ENCODE results near the gene USB1.

USB1 gene, protein sequence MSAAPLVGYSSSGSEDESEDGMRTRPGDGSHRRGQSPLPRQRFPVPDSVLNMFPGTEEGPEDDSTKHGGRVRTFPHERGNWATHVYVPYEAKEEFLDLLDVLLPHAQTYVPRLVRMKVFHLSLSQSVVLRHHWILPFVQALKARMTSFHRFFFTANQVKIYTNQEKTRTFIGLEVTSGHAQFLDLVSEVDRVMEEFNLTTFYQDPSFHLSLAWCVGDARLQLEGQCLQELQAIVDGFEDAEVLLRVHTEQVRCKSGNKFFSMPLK

DNA sequence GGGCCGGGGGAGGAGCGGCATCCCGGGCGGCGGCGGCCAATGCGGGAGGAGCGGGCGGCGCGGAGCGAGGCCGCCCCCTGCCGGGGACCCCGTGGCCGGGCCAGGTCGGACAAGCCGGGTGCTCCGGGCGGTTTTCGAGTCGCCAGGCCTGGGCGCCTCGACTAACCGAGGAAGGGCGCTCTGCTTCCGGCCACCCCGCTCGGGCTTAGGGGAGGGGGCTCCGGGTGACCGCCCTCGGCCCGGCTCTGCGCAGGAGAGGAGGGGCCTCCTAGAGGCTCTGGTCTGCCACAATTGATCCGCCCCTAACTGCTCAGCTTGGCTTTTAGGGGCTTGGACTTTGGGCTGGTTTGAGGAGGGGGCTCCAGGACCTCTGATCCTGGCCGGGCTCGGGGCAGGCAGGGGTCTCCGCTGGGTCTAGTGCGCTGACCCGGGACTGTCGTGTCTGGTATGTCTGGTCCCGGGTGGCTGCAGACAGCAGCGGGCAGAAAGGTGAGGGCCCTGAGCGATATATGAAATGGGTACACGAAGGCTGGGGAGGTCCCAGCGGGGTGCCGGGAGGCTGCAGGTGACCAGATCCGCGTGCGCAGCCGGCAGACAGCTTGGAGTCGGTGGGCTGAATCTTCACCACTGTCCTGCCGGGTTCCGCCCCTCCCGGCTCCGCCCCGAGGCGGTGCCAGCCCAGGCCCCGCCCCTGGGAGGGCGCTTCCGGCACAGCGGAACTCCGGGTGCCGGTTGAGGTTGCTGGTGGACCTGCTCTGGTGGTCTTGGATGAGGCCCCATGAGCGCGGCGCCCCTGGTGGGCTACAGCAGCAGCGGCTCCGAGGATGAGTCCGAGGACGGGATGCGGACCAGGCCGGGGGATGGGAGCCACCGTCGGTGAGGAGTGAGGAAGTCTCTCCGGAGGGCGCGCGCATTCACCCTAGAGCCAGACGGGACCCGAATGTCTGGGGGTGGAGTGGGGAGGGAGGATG is at the start of gene USB1:
TSS of gene USB1 (plus strand) at position 702 of the 971 bp plus-strand sequence. CDS start at position 779, 77 bp downstream.
- peak; percentile 36 for DNase-seq

DNA sequence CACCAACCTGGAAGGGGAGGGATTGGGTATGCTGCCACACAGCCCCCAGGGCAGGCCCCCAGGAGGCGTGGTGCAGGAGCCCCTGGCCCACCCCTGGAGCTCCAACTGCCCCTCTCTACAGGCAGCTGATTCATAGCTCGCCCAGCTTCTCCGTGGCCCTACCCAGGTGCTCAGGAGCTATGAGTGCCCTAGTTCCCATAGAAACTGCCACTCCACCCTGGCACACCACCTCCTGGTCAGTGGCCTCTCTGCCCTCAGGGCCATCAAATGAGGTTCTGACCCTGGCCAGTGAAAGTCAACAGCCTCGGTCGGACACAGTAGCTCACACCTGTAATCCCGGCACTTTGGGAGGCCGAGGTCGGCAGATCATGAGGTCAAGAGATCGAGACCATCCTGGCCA is 48.3 kb upstream of the USB1 start:
- no peak for DNase-seq

DNA sequence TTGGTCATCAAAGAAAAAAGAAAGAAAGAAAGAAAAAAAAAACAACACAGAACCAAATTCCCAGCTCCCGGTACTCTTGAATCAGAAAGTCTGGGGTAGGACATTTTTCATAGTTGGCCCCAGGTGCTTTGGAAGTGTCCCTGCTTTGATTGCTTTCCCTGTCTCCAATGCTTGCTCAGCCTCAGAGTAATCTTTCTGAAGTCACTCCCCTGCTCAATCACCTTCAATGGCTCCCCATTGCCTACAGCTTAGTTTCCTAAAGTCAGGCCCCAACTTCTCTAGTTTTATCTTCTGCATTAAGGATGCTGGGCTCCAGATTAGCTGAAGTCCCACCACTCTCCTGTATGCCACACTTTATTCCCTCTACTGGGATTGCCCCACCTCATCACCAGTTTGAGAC is 47.4 kb upstream of the USB1 start:
- no peak for DNase-seq

DNA sequence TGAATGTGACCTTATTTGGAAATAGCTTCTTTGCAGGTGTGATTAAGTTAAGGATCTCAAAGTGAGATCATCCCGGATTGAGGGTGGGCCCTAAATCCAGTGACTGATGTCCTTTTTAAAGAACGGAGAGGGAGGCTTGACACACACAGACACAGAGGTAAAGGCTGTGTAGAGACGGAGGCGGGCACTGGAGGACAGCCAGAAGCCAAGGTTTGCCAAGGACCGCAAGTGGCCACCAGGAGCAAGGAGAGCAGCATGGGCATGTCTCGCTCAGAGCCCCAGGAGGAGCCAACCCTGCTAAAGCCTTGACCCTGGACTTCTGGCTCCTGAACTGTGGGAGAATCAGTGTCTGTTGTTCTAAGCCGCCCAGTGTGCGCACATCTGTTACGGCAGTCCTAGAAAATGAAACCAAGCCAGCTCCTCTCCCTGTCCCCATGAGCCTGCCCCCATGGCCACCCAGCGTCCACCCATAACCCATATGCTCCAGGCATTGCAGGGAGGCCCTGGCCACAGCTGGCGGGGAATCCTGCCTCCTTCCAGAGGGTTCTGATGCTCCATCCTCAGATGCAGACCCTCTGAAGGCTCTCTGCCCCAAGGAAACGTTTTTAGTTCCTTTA is 45.5 kb upstream of the USB1 start:
- DNase-seq = no peak

DNA sequence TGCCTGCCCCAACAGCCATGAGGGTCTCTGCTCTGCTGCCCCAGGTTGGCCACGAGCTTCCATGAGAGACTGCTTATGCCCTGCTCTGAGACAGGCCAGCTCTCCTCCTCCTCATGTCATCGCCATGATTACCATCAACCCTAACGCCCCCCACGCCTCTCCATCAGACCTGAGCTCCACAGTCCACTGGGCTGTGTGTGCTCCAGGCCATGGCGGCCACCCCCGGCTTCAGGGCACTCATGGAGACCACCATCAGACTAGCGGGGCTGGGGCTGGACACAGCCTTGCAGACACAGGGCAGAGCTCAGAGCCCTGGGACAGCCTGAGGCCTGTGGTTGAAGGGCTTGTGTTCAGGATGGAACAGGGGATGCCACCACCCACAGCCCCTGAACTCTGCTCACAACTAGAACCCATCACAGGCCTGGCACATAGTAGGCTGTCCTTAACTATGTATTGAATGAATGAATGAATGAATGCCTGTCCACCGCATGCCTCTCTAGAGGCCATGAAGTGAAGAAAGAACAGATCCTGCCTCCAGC is 44.9 kb upstream of the USB1 start:
- DNase-seq = no peak

DNA sequence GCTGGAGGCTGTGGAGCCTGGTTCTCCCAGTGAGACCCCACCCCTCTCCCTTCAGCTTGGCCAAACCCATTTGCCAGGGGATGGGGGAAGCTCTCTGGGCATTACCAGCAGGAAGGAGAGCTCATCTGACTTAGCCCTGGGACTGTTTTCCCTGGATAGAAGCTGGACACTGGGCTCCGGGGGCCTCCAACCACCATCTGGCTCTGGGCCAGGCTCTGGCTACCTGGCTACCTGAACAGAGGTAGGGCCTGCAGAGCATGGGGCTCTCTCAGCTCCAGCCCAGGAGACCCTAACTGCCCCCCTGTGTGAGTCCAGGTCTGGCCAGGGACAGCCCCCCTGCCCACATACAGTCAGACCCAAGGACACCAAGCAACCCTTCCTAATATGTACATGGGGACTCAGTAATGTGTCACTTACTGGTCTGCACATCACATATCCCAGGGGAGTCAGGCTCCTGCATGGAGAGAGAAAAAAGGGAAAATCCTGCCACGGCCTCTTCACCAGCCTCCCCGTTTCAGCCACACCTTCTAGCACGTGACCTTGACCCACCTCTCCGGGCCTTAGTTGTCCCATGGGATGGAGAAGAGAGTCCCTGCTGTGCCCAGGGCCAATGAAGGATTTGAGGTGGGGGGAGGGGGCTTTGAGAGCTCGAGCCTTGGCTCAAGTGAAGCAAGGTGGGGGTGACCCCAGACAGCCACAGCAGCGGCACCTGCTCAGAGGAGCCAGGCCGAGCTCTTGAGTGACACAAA is 44.1 kb upstream of the USB1 start:
- DNase-seq = no peak

DNA sequence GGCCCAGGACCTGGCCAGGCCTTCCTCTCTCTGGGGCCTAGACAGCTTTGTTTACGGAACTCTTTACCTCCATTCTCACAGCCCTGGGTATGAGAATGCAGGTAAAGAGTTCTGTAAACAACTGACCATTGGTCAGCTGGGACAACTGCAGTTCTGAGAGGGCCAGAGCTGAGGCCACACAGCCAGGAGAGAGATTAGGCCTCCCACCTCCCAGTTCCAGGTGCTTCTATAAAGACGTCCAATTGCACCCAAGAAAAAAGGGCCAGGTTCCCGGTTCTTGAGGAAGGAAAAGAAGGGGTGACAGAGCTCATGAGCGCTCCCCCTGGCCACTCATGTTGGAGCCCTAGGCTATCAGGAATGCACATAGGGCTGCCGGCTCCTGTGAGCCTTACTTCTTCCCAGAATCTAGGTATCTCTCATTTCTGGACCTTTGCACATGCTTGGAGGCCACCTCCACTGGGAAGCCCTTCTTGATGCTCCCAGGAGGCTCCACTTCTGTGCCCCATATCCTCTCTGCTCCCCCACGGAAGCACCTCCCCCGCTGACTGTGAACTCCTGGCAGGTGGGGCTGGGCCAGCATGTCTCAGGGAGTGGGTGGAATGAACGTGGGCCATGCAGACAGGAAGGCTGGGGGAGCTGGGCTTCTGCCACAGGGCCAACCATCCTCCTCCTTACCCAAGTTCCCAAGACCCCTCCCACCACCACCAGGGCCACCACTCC is 43.4 kb upstream of the USB1 start:
- DNase-seq = no peak

DNA sequence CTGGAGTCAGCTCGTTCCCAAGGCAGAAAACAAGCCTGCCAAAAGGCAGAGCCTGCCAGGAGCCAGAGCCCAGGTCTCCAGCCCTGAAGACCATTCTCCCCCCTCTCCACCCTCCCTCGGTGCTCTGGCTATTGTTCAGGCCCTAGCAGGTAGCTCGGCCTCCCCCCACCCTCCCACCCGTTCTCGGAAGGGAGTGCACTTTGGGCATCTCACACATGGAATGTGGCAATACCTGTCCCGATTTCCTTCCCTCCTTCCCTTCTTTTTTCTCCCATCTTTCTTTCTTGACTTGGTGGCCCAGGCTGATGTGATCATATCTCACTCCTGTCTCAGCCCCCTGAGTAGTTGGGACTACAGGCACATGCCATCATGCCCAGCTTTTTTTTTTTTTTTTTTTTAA is 42.7 kb upstream of the USB1 start:
- DNase-seq = no peak

DNA sequence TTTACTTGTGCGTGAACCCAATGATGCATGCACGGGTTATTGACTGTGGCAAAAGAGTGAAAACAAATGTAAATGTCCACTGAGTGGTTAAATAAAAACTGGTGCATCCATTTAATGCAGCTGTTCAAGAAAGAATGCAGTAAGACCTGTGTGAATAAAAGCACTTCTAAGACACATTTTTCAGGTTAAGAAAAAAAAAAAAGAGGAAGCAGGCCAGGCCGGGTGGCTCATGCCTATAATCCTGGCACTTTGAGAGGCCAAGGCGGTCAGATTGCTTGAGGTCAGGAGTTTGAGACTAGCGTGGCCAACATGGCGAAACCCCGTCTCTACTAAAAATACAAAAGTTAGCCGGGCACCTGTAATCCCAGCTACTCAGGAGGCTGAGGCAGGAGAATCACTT is 42.1 kb upstream of the USB1 start:
- DNase-seq = no peak

DNA sequence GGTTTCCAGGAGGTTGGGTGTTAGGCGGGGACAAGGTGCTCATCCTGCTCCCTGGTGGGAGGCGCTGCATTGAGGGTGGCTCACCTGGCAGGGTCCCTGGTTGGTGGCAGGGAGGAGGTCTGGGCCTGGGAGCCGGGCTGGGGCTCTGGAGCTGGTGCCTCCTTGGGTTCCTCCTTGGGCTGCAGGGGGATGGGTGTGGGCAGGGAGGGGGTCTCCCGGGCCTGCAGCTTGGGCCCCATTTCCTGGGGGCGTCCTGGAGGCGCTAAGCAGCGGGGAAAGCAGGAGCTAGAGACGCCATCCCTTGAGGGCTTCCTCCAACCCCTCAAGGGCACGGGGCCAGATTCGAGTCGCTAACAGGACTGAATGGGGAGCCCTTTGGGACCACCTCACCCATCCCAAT is 41.4 kb upstream of the USB1 start:
- DNase-seq = no peak

DNA sequence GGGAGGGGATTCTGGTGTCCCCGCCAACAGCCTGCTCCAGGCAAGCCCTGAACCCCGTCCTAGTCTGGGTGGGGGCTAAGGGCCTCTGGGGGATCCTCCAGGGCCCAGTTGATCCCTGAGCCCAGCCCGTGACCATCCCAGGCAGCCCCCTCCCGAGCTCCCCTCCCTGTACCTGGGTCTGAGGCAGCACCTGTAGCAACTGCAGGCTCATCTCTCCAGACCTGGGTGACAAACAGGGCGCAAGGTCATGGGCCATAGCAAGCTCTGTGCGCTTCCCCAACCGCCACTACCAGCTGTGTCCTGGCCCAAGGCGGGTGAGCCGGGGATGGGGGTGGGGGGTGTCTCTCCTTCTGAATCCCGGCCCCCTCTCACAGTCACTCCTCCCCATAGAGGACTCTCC is 40.9 kb upstream of the USB1 start:
- no peak for DNase-seq

DNA sequence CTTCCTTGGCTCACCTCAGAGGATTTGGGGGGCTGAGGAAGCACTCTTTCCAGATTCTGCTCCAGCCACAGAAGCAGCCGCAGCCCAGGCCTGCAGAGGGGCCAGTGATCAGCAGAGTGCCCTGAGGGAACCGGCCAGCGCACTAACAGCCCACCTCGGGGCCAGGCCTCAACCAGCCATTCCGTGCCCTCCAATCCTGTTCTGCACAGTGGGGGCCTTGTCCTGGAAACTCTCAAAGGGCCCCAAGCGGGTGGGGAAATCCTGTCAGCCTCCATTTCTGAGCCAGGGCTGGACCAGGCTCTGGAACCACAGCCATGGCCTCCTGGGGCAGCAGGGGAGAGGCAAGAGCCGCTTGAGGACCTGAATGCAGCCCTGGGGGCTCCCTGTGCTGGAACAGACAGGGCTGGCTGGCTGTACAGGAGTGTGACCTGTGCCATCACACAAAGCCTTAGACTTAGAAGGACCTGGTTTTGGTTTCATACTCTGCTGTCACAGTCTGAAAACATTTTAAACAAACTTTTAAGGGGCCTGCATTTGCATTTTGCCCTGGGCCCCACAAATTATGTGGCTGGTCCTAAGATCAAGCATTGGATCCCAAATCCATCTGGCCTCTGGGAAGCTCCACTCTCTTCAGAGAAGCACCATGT is 40.3 kb upstream of the USB1 start:
- no peak for DNase-seq

DNA sequence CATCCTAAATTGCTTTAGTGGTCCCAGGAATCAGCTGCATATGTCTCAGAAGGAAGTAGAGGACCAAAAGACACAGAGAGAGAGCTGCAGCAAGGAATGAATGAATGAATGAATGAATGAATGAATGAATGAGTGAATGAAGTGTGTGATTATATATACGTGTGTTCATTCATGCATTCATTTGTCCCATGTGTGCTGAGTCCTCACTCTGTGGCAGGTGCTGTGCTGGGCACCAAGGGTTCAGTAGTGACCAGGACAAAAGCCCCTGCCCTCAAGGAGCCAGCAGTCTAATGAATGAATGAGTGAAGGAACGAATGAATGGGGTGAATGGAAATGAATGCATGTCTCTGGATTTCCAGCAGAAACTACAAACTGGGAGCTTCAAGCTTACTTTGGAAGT is 39.7 kb upstream of the USB1 start:
- DNase-seq = no peak

DNA sequence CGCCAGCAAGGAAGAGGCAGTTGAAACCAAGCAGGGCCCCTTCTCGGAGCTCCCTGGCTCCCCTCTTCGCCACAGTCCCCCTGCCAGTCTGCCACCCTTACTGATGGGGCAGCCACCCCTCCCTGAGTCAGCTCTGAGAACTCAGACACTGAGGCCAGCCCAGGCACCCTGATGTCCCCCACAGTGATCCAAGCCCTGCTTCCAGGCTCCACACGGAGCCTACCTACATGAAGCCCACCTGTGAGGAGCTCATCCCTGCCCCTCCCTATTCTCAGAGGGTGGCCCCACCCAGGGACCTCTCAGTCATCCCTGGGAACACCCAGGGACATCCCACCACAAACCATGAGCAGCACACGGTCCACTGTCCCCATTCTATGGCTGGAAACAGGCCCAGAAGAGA is 39.2 kb upstream of the USB1 start:
- DNase-seq = no peak

DNA sequence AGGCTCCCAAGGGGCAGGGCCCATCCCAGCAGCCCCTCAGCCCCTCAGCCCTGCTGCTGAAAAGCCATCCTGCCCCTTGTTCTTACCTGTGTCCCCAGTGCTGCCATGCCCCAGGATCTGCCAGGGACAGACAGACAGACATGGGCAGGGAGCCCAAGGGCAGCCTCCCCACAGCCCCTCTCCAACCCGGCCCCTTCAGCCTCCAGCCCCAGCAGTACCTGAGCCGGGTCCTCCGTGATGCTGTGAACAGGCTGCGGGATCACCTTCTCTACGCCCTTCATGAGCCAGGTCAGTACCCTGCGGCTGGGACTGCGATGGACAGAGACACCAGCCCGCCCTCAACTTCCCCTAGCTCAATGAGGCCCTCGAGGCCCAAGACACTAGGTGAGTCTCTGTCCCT is 38.5 kb upstream of the USB1 start:
- no peak for DNase-seq

DNA sequence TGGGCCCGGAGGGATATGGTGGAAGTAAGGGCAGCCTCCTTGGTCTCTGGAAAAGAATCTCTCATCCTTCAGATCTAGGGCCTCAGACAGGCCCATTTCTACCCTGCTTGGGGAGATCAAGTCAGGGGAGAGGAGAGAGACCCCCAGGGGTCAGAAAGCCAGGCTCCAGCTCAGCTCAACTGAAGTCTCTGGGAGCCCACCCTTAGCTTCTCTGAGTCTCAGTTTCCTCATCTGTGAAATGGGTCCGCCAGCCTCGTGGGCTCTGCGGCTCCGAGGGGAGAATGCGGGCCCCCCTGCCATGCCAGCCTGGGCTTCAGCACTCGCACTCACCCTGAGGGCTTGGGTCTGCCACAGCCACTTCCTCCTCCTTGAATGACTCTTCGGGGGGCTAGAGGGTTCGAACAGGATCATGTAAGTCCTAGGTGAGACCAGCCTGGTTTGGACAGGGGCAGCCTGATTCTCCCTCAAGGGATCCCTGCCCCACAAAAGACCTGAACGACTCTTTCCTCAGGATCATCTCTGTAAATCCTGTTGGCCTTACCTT is 37.0 kb upstream of the USB1 start:
- no peak for DNase-seq

DNA sequence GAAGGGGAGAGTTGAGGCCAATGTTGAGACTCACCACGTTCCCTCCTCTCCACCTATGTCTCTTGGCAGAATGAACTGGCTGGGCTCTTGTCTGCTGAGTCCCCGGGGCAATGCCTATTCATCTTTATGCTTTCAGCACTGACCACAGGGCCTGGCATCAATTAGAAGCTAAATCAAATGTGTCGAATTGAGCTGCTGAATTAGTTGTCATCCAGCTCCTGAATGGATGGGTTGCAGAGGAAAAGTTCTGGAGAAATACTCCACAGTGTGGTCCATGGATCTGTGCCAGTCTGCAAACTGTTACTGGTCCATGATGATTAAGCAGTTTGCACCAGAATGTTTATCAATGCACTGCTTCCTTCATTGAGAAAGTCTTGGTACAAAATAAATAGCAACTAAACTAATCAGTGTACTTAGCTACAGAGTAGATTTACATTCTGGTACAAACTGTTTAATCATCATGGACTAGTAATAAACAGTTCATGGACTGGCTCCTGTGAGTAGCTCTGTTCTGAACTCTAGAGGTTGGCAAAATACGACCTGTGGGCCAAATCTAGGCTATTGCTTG is 34.9 kb upstream of the USB1 start:
- DNase-seq = no peak

DNA sequence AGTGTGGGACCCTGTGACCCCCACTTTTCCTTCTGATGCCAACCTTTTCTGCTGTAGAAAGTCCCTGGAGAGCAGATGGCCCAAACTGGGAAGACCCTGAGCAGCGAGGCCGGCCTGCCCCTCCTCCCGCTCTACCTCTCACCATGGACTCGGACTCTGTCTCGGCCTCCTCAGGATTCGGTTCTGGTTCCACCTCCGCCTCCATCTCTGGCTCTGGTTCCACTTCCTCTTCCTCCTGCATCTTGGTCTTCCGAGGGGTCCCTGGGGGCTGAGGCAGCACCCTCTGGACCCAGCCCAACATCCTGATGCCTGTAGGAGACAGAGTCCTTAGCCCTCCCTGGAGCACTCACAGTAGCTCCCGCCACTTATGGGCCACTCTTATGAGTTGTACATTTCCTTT is 34.2 kb upstream of the USB1 start:
- DNase-seq = no peak

DNA sequence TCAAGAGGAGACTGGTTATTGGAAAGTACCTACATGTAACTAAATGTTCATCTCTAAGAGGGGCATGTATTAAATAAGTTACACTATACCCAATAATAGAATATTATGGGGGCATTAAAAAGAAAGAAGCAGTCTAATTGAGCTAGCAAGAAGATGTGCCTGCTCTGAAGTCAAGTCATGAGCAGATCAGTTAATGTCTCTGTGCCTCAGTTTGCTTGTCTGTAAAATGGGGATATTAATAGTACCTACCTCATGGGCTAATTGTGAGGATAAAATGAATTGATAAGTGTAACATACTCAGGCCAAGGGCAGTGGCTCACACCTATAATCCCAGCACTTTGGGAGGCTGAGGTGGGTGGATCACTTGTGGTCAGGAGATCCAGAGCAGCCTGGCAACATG is 33.3 kb upstream of the USB1 start:
- DNase-seq = no peak

DNA sequence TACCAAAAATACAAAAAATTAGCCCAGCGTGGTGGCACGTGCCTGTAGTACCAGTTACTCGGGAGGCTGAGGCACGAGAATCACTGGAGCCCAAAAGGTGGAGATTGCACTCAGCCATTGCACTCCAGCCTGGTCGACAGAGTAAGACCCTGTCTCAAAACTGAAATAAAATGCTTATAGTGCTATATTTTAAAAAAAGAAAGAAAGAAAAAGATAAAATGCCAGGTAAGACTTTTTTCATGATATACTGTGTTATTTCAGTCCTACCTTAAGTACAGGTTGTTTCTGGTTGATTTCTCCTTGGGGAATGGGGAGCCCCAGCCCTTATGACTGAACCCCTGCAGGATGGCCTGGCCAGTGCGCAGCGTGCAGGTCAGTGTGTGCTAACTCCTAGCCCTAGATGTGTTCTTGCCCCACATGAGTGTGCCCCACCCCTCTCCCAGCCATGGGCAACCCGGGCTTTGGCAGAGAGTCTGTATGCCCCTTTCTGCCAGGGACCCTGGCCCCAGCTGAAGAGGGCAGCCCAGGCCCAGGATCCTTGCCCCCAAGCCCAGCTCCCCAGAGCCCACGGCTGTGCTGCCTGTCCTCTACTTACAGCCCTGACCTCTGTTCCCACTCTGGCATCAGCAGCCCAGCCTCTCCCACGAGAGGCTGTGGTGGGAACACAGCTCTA is 31.6 kb upstream of the USB1 start:
- no peak for DNase-seq

All from DMS79 treated with DMSO at 0.1 percent for 48 hours (cell line).